CD4-positive, alpha-beta T cell (primary cell): Measurements from ENCODE around the gene CNMD. TPM values are rescaled to one million over a fixed set of nuclear protein-coding genes. Genes with fewer than 3 reads are reported as not detected.

ENCODE experiments used
- ATAC-seq: fragments of 200-7000 bp; cut with Tn5 transposase; one replicate; pipeline ENCODE4 v1.10.0; 2022; ENCODE audit warnings: mild to moderate bottlenecking; ENCODE audit not compliant: poor library complexity
- CTCF ChIA-PET: fragments of 350-600 bp; sonication (Branson Sonifier 250); formaldehyde crosslinking; loops from one replicate; lab custom pipeline; 2021; ENCODE audit warnings: antibody characterized with exemption, inconsistent platforms; lab: Charles Lee
- POLR2A ChIA-PET: fragments of 350-600 bp; sonication (Branson Sonifier 250); formaldehyde crosslinking; loops from one replicate; lab custom pipeline; 2021; ENCODE audit warnings: antibody characterized with exemption, inconsistent platforms; lab: Charles Lee
- DNase-seq, 14 experiments: peaks; one replicate each; pipeline ENCODE4 v3.0.0-alpha.2; 2013 to 2020; ENCODE audit warnings: mixed read lengths in 2 of 14
- H3K27ac ChIP-seq, 2 donors: one replicate each; pipeline versions ENCODE4 v1.5.1 to v1.7.0; 2013; ENCODE audit warnings: low read length in 2 of 2, low read depth in 1 of 2, mild to moderate bottlenecking in 1 of 2
- H3K27me3 ChIP-seq, 2 experiments: 1 replicate in 1 of 2; 2 replicates in 1 of 2; pipeline versions ENCODE4 v1.6.1 to v1.7.0; 2013; ENCODE audit warnings: low read length in 2 of 2, control low read depth in 1 of 2, mild to moderate bottlenecking in 1 of 2, moderate library complexity in 1 of 2; ENCODE audit not compliant: insufficient read depth in 2 of 2, control insufficient read depth in 1 of 2
- H3K36me3 ChIP-seq: one replicate; pipeline ENCODE4 v1.6.1; 2013; ENCODE audit warnings: low read length, control low read depth; ENCODE audit not compliant: insufficient read depth
- H3K4me1 ChIP-seq: one replicate; pipeline ENCODE4 v1.6.1; 2013; ENCODE audit warnings: low read length, control low read depth; ENCODE audit not compliant: insufficient read depth
- H3K4me3 ChIP-seq: one replicate; pipeline ENCODE4 v1.5.1; 2013; ENCODE audit warnings: mild to moderate bottlenecking, low read length, moderate library complexity
- H3K9me3 ChIP-seq, 2 experiments: 1 replicate in 1 of 2; 2 replicates in 1 of 2; pipeline versions ENCODE4 v1.6.1 to v1.7.0; 2013; ENCODE audit warnings: low read length in 2 of 2, mild to moderate bottlenecking in 2 of 2, control low read depth in 1 of 2, moderate library complexity in 1 of 2; ENCODE audit not compliant: control insufficient read depth in 1 of 2, insufficient read depth in 1 of 2
- H3K27ac Mint-ChIP-seq: one replicate; pipeline ENCODE4 v1.8.0; 2020; ENCODE audit warnings: mixed read lengths
- H3K27me3 Mint-ChIP-seq: one replicate; pipeline ENCODE4 v1.8.0; 2021; ENCODE audit warnings: mixed read lengths
- H3K36me3 Mint-ChIP-seq: one replicate; pipeline ENCODE4 v1.8.0; 2021; ENCODE audit warnings: low read depth, mixed read lengths
- H3K4me1 Mint-ChIP-seq: one replicate; pipeline ENCODE4 v1.8.0; 2021; ENCODE audit warnings: low read depth, mixed read lengths
- H3K4me3 Mint-ChIP-seq: one replicate; pipeline ENCODE4 v1.8.0; 2020; ENCODE audit warnings: mild to moderate bottlenecking, mixed read lengths
- H3K9me3 Mint-ChIP-seq: one replicate; pipeline ENCODE4 v1.8.0; 2020; ENCODE audit warnings: mixed read lengths
- intact Hi-C, 2 experiments: fragments of 100-400 bp; cut with DNase I in 1 of 2; cut with micrococcal nuclease in 1 of 2; formaldehyde crosslinking; loops; one replicate each; pipeline versions ENCODE4 v1.15.1 to v1.9.0; 2023 to 2025; cut with DNase I, micrococcal nuclease
- total RNA-seq, 174 experiments: library from RNA in 2 of 174; stranded (reverse) in 2 of 174; gene quantifications; one replicate each; pipeline ENCODE4 v1.2.3 and lab custom pipeline; 2021 to 2026
- TF ChIP-seq, protein P1 (sequence below): fragments of 200-600 bp; IDR thresholded peaks from one replicate; pipeline ENCODE4 v1.8.0; 2022; ENCODE audit warnings: antibody characterized with exemption, mild to moderate bottlenecking

CNMD gene
- total RNA-seq, 2 experiments from 2014 or later, result not detected

DNA sequence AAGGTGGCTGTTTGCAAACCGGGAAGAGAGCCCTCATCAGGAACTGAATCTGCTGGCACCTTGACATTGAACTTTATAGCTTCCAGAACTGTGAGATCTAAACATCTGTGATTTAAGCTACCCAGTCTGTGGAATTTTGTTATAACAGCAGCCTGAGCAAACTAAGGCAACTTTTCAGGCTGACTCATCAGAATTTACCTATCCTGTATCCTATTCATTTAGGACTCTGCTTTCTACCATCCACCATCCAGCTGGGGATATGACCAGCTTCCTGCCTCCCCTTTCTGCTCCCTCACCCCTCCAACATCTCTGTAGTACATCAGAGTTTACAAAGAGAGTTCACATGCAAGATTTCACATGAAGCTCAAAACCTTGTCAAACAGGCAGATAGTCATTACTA is 11.1 kb upstream of the CNMD start:
- H3K4me3 ChIP-seq, result no peak overlapping the region
- CTCF ChIA-PET, result no interaction called here
- peaks cover 2 to 11% of the 10 kb centered on the region in 2 experiments for H3K27me3 ChIP-seq
- ATAC-seq, result no peak
- Mint-ChIP-seq H3K4me1 (no peaks in the 10 kb centered on the region), H3K36me3 (no peaks in the 10 kb centered on the region), H3K27ac (no peak overlapping the region), H3K9me3 (no peaks in the 10 kb centered on the region), H3K27me3 (peaks cover 39% of the 10 kb centered on the region), H3K4me3 (no peak overlapping the region)
- no peaks in the 10 kb centered on the region for H3K36me3 ChIP-seq
- H3K27ac ChIP-seq, result no peak overlapping the region
- TF ChIP-seq, protein P1, sequence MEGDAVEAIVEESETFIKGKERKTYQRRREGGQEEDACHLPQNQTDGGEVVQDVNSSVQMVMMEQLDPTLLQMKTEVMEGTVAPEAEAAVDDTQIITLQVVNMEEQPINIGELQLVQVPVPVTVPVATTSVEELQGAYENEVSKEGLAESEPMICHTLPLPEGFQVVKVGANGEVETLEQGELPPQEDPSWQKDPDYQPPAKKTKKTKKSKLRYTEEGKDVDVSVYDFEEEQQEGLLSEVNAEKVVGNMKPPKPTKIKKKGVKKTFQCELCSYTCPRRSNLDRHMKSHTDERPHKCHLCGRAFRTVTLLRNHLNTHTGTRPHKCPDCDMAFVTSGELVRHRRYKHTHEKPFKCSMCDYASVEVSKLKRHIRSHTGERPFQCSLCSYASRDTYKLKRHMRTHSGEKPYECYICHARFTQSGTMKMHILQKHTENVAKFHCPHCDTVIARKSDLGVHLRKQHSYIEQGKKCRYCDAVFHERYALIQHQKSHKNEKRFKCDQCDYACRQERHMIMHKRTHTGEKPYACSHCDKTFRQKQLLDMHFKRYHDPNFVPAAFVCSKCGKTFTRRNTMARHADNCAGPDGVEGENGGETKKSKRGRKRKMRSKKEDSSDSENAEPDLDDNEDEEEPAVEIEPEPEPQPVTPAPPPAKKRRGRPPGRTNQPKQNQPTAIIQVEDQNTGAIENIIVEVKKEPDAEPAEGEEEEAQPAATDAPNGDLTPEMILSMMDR, result no peak
- intact Hi-C loops, result no loop called here
- no peak for DNase-seq
- no peaks in the 10 kb centered on the region for H3K4me1 ChIP-seq
- no peaks in the 10 kb centered on the region for H3K9me3 ChIP-seq
- POLR2A ChIA-PET, result no interaction called here

DNA sequence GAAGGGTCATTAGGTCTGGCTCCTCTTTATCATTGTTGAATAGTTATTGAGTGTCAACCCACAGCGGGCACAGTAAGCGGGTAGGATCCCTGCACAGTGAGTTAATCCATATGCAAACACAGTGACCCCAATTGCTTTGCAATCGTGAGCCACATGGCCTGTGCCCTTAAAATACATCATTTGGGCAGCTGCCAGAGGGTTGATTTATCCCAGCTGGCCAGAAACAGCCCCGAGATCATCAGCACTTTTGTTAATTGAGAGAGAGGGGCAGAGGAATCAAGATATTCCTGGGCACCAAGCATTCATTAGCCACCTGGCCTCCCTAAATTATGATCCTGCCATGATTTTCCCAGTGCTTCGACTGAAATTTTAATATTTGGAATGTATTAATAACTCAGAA is 9.8 kb upstream of the CNMD start:
- Histone ChIP-seq H3K4me1 (no peaks in the 10 kb centered on the region), H3K9me3 (no peaks in the 10 kb centered on the region), H3K27me3 (peaks cover 5 to 11% of the 10 kb centered on the region in 2 experiments), H3K36me3 (no peaks in the 10 kb centered on the region), H3K4me3 (no peak overlapping the region), H3K27ac (no peak overlapping the region)
- no peaks in the 10 kb centered on the region for H3K4me1 Mint-ChIP-seq
- ChIA-PET POLR2A (no interaction called here), CTCF (no interaction called here)
- peaks cover 48% of the 10 kb centered on the region for H3K27me3 Mint-ChIP-seq
- no peak overlapping the region for H3K27ac Mint-ChIP-seq
- no peak for DNase-seq
- TF ChIP-seq, protein P1, result no peak
- H3K36me3 Mint-ChIP-seq, result no peaks in the 10 kb centered on the region
- no peak for ATAC-seq
- no peak overlapping the region for H3K4me3 Mint-ChIP-seq
- H3K9me3 Mint-ChIP-seq, result no peaks in the 10 kb centered on the region
- intact Hi-C loops, result no loop called here

DNA sequence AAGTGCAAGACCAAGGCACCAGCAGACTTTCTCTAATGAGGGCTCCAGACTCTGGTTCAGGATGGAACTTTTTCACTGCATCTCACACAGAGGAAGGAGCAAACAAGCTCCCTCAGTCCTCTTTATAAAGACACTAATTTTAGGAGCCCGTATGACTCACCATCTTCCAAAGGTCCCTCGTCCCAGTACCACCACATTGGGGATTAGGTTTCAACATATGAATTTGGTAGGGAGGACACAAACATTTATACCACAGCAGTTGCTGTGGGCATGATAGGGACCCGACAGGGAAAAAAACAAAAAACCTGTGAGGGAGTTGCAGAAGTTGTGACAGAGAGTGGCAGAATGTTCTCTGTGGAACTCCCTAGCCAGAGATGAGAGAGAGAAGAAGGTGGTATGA is 6.5 kb upstream of the CNMD start:
- Mint-ChIP-seq H3K36me3 (no peaks in the 10 kb centered on the region), H3K4me3 (no peak overlapping the region), H3K4me1 (no peaks in the 10 kb centered on the region), H3K27me3 (peaks cover 68% of the 10 kb centered on the region), H3K9me3 (peaks cover 3% of the 10 kb centered on the region), H3K27ac (no peak overlapping the region)
- Histone ChIP-seq H3K27ac (no peak overlapping the region), H3K4me1 (no peaks in the 10 kb centered on the region), H3K9me3 (no peaks in the 10 kb centered on the region), H3K27me3 (peaks cover 13 to 14% of the 10 kb centered on the region in 2 experiments), H3K36me3 (no peaks in the 10 kb centered on the region), H3K4me3 (no peak overlapping the region)
- ATAC-seq (no peak), DNase-seq (no peak)
- intact Hi-C loops, result no loop called here
- CTCF ChIA-PET, result no interaction called here
- TF ChIP-seq, protein P1, result no peak
- POLR2A ChIA-PET, result no interaction called here
